Astrocyte of the spinal cord (primary cell): Measurements from ENCODE around the gene MAML3.

ENCODE experiments used
- DNase-seq: peaks from one replicate; pipeline ENCODE4 v3.0.0; 2011; ENCODE audit warnings: low read depth, low spot score
- H3K4me3 ChIP-seq: 2 replicates; pipeline ENCODE4 v1.5.1; 2011; ENCODE audit warnings: low read depth, mild to moderate bottlenecking, low read length, moderate library complexity
- in situ Hi-C: cut with HindIII; loops from 2 replicates; pipeline ENCODE4 v1.10.0; 2017; ENCODE audit warnings: low sequenced_read_pairs
- TF ChIP-seq, protein P1 (sequence below): IDR thresholded peaks from 2 replicates; pipeline ENCODE4 v1.5.1; 2012; ENCODE audit warnings: low read depth, mild to moderate bottlenecking, low read length, inconsistent platforms

MAML3 gene

DNA sequence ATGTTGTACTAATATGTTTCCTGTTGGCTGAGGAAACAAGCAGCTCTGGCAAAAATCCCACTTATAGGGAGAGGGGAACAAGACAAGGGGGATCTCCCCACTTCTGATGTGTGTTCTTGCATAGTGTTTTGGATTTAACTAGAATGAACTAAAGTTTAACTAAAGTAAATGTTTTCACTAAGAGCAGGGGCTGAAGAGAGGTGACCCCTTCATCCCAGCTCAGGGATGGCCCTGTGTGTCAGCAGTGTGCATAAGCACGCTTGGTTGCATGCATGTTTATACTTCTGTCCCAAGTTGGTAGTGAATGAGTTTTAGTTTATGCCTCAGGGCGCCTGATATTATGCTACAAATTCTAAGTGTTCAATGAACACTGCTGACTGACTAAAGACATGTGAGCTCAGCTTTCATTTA is 319.0 kb downstream of the MAML3 start:
- TF ChIP-seq, protein P1, sequence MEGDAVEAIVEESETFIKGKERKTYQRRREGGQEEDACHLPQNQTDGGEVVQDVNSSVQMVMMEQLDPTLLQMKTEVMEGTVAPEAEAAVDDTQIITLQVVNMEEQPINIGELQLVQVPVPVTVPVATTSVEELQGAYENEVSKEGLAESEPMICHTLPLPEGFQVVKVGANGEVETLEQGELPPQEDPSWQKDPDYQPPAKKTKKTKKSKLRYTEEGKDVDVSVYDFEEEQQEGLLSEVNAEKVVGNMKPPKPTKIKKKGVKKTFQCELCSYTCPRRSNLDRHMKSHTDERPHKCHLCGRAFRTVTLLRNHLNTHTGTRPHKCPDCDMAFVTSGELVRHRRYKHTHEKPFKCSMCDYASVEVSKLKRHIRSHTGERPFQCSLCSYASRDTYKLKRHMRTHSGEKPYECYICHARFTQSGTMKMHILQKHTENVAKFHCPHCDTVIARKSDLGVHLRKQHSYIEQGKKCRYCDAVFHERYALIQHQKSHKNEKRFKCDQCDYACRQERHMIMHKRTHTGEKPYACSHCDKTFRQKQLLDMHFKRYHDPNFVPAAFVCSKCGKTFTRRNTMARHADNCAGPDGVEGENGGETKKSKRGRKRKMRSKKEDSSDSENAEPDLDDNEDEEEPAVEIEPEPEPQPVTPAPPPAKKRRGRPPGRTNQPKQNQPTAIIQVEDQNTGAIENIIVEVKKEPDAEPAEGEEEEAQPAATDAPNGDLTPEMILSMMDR, result no peak
- in situ Hi-C loops, result no loop called here
- no peak for DNase-seq
- H3K4me3 ChIP-seq, result no peak overlapping the region

DNA sequence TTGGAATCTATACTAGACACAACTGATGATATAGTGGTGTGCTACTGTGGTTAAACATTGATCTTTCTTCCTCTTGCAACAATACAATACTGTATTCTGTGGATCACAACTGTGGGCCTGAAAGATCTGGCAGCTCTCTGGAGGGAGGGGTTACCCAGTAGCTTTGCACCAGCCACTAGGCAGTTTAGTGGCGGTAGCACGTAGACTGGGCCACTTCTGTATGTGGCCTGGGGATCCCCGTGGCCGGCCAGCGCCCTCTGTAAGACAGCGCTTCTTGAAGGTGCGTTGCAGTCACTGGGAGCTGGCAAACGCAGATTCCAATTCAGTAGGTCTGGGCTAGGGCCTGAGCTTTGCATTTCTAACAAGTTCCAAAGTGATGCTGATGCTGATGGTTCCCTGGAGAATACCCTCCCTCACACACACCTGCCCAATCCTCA is 319.7 kb downstream of the MAML3 start:
- in situ Hi-C loops, result no loop called here
- TF ChIP-seq, protein P1, result no peak
- H3K4me3 ChIP-seq, result no peak overlapping the region
- no peak for DNase-seq

DNA sequence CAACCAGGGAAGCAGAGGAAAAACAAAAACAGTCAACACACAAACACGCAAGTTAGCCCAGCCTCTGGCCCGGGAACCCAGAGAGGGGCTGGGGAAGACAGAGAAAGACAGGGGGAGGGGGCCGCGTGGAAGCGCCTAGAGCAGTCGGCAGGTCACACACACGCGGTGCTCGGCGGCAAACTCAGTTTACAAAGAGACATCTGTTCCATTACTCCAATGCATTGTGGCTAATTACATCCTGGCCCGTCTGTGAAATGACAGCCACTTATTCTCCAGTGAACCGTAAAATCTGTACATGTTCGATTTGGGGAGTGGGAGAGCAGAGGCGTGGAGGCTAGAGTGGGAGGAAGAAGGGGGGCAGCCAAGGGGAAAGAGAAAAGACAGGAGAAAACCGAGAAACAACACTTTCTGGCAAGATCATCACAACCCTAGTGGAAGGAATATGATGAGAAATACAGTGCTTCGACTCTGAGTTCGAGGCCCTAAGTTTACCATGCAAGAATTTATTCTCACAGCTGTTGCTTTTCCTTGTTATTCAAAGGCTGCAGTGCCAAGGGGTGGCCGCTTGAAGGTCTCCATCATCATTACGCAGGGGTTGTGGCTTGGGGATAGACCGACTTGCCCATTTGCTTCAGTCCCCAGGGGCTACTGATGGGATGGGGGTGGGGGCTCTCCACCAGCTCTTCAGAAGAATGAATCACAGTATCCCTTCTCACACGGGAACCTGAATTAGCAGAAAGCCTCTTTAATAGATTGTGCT is 320.7 kb downstream of the MAML3 start:
- H3K4me3 ChIP-seq, result no peak overlapping the region
- in situ Hi-C loops, result no loop called here

DNA sequence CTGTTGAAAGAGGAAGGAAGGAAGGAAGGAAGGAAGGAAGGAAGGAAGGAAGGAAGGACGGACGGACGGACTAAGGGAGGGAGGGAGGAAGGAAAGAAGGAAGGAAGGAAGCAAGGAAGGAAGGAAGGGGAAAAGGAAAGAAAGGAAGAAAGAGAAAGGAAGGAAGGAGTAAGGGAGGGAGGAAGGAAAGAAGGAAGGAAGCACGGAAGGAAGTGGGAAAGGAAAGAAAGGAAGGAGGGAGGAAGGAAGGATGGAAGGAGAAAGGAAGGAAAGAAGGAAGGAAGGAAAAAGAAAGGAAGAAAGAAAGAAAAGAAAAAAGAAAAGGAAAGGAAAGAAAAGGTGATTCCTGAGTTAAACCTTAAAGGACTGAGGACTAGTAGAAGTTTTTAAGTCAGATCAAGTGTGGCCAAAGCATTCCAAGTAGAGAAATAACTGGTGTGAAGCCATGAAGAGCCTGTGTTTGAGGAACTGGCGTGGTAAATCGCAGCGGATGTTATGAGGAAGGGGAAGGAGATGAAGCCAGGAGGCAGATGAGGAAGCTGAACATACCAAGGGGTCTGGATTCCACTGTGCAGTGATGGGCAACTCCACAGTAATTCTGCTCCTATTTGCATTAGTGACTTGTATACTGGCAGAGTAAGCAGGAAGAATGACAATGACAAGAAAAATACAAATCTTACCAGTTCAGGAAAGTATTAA is 324.9 kb downstream of the MAML3 start:
- H3K4me3 ChIP-seq, result no peak overlapping the region
- TF ChIP-seq, protein P1, result no peak
- in situ Hi-C loops, result no loop called here
- DNase-seq, result no peak

More for the DNA sequence above, 320.7 kb downstream of the MAML3 start:
- TF ChIP-seq, protein P1, result no peak
- DNase-seq, result no peak

DNA sequence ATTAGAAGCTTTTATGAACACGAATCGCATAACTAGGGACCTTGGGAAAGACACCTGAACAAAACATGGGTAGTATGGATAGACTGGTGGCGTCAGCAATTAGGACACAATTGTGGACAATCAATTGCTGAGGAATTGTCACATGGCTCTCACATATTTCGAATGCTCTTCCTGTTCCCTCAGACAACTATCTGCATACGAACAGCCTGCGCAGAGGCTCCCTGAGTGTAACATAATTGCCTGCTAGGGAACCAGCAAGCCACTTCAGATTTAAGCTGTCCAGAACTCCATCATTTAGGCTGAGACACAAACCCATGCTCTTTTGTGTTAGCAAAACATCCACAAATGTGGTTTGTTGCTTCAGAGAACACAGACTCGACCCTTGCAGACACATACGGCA is 327.6 kb downstream of the MAML3 start:
- no peak overlapping the region for H3K4me3 ChIP-seq
- TF ChIP-seq, protein P1, result no peak
- in situ Hi-C loops, result no loop called here
- no peak for DNase-seq

DNA sequence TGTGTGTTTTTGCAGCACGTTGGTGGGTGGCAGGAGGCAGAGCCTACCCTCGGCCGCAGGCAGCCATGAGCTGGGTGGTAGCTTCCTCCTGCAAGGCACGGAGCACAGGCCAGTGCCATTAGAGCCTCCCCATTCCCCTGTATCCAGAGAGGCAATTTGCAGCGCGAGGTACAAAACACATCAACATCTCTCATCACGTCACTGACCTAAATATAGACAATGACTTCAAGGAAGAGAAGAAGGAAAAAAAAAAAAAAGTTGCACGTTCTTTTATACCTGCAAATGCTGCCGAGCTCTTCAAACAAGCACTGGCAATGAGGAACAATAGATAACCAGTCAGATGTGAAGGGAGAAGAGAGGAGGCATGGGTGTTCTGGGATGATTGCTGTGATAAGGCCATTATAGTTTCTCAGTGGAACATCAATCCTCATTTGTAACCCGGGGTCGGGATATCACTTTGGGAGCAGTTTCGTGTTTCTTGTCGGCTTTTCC is 328.4 kb downstream of the MAML3 start:
- TF ChIP-seq, protein P1, result no peak
- H3K4me3 ChIP-seq, result no peak overlapping the region
- in situ Hi-C loops, result no loop called here
- no peak for DNase-seq
